ENCODE measurements around the gene CENPA.

GRCh38 chr2:26737221-26737620, 48.6 kb upstream of the CENPA start:
- TF ChIP-seq POLR2A (IDR thresholded peaks at IDR 0.05) (no peak), CTCF (IDR thresholded peaks at IDR 0.05 in 4 of 5, conservative IDR thresholded peaks at IDR 0.05 in 1 of 5) (no peak)
